HCT116 (cell line): ENCODE results near the gene CASZ1. TPM values are rescaled to one million over a fixed set of nuclear protein-coding genes. Genes with fewer than 3 reads are reported as not detected.

Source experiments
- ATAC-seq: fragments of 200-7000 bp; cut with Tn5 transposase; 2 replicates; pipeline ENCODE4 v1.9.1; 2020; ENCODE audit warnings: mild to moderate bottlenecking, moderate library complexity
- BruUV-seq: library from RNA; stranded (reverse); fragments of 400-500 nt; replicated peaks from 2 replicates; lab custom pipeline; 2021; lab: Mats Ljungman, UMichigan
- CTCF ChIA-PET: fragments of 300-600 bp; sonication (Branson Sonifier 250); formaldehyde crosslinking; loops from one replicate; lab custom pipeline; 2021; ENCODE audit warnings: antibody characterized with exemption; lab: Charles Lee
- POLR2A ChIA-PET: fragments of 300-600, 350-600 bp; sonication (Branson Sonifier 250); formaldehyde crosslinking; loops from one replicate; lab custom pipeline; 2021; ENCODE audit warnings: antibody characterized with exemption; lab: Charles Lee
- RAD21 ChIA-PET, 2 experiments: fragments of 300-600 bp; sonication (Branson Sonifier 250); formaldehyde crosslinking; loops; one replicate each; lab custom pipeline; 2023; ENCODE audit warnings: low total read pairs in 2 of 2; ENCODE audit not compliant: uncharacterized antibody in 2 of 2, unreplicated experiment in 2 of 2, low non-redundant PET in 1 of 2; lab: Charles Lee
- DNase-seq: peaks from one replicate; pipeline ENCODE4 v3.0.0-alpha.2; 2010; ENCODE audit warnings: low read depth, low spot score
- H2AFZ ChIP-seq: fragments of 200-600 bp; shearing (Covaris generic), sonication (generic); 2 replicates; pipeline ENCODE4 v1.6.1; 2017; ENCODE audit warnings: low read depth, mixed run types, mixed read lengths, antibody characterized with exemption, low read length; ENCODE audit not compliant: poor library complexity, severe bottlenecking
- H3K27ac ChIP-seq: 2 replicates; pipeline ENCODE4 v1.5.1; 2012; ENCODE audit warnings: low read depth, low read length
- H3K27me3 ChIP-seq: fragments of 200-600 bp; sonication (generic); 2 replicates; pipeline ENCODE4 v1.6.1; 2016; ENCODE audit warnings: mixed run types, low read length, mixed read lengths; ENCODE audit not compliant: insufficient read depth
- H3K36me3 ChIP-seq, 2 experiments: fragments of 200-500 bp in 1 of 2; fragments of 200-600 bp in 1 of 2; sonication (Bioruptor generic) in 1 of 2; sonication (generic) in 1 of 2; 2 replicates each; pipeline versions ENCODE4 v1.5.1 to v1.6.1; 2014 to 2016; ENCODE audit warnings: low read length in 2 of 2, inconsistent platforms in 1 of 2, mixed read lengths in 1 of 2, mixed run types in 1 of 2; ENCODE audit not compliant: insufficient read depth in 2 of 2, control insufficient read depth in 1 of 2
- H3K4me1 ChIP-seq, 2 experiments: fragments of 200-600 bp in 1 of 2; sonication (generic) in 1 of 2; 2 replicates each; pipeline versions ENCODE4 v1.5.1 to v1.6.1; 2012 to 2017; ENCODE audit warnings: low read length in 2 of 2, inconsistent platforms in 1 of 2, mild to moderate bottlenecking in 1 of 2, mixed read lengths in 1 of 2, mixed run types in 1 of 2, moderate library complexity in 1 of 2; ENCODE audit not compliant: insufficient read depth in 2 of 2, control insufficient read depth in 1 of 2
- H3K4me2 ChIP-seq: fragments of 200-600 bp; sonication (generic); 2 replicates; pipeline ENCODE4 v1.6.1; 2017; ENCODE audit warnings: mixed run types, low read length, mixed read lengths
- H3K4me3 ChIP-seq, 2 experiments: fragments of 200-600 bp in 1 of 2; sonication (generic) in 1 of 2; replicated peaks in 1 of 2; 2 replicates each; pipeline ENCODE4 v1.5.1; 2011 to 2016; ENCODE audit warnings: low read length in 2 of 2, control low read depth in 1 of 2, low read depth in 1 of 2, mild to moderate bottlenecking in 1 of 2, mixed read lengths in 1 of 2, mixed run types in 1 of 2
- H3K79me2 ChIP-seq: fragments of 200-600 bp; sonication (generic); 2 replicates; pipeline ENCODE4 v1.6.1; 2017; ENCODE audit warnings: mild to moderate bottlenecking, mixed run types, low read length, moderate library complexity, mixed read lengths; ENCODE audit not compliant: insufficient read depth
- H3K9ac ChIP-seq: fragments of 200-600 bp; sonication (generic); 2 replicates; pipeline ENCODE4 v1.6.1; 2016; ENCODE audit warnings: low read length, mixed read lengths
- H3K9me2 ChIP-seq: fragments of 200-600 bp; sonication (generic), shearing (Covaris generic); 2 replicates; pipeline ENCODE4 v1.6.1; 2017; ENCODE audit warnings: mixed run types, mild to moderate bottlenecking, moderate library complexity; ENCODE audit not compliant: insufficient read depth
- H3K9me3 ChIP-seq, 2 experiments: fragments of 200-500 bp in 1 of 2; fragments of 200-600 bp in 1 of 2; sonication (Bioruptor generic) in 1 of 2; sonication (generic) in 1 of 2; 2 replicates each; pipeline ENCODE4 v1.6.1; 2014 to 2017; ENCODE audit warnings: low read length in 2 of 2, mixed read lengths in 2 of 2, inconsistent platforms in 1 of 2, low read depth in 1 of 2, mild to moderate bottlenecking in 1 of 2, mixed run types in 1 of 2, moderate library complexity in 1 of 2; ENCODE audit not compliant: control insufficient read depth in 1 of 2, insufficient read depth in 1 of 2
- H4K20me1 ChIP-seq: fragments of 200-600 bp; sonication (generic), shearing (Covaris generic); 2 replicates; pipeline ENCODE4 v1.6.1; 2017; ENCODE audit warnings: mixed run types, mild to moderate bottlenecking, moderate library complexity; ENCODE audit not compliant: insufficient read depth
- CBX3 ChIP-seq: IDR thresholded peaks from 2 replicates; pipeline ENCODE4 v1.6.1; 2012; ENCODE audit warnings: low read depth
- CEBPB ChIP-seq: IDR thresholded peaks from 2 replicates; pipeline ENCODE4 v1.6.1; 2012; ENCODE audit warnings: low read depth
- EGR1 ChIP-seq: IDR thresholded peaks from 2 replicates; pipeline ENCODE4 v1.6.1; 2012; ENCODE audit warnings: low read depth
- ELF1 ChIP-seq: IDR thresholded peaks from 2 replicates; pipeline ENCODE4 v1.6.1; 2012; ENCODE audit warnings: low read depth, borderline replicate concordance
- EZH2 ChIP-seq: fragments of 200-600 bp; sonication (generic); IDR thresholded peaks from 2 replicates; pipeline ENCODE4 v1.6.1; 2017; ENCODE audit warnings: antibody characterized with exemption, mixed run types
- EZH2phosphoT487 ChIP-seq: fragments of 200-600 bp; IDR thresholded peaks from 2 replicates; pipeline ENCODE4 v1.6.1; 2018; ENCODE audit warnings: antibody characterized with exemption, borderline replicate concordance
- RAD21 ChIP-seq: IDR thresholded peaks from 2 replicates; pipeline ENCODE4 v1.6.1; 2012; ENCODE audit warnings: low read depth, mild to moderate bottlenecking
- SP1 ChIP-seq: IDR thresholded peaks from 2 replicates; pipeline ENCODE4 v1.6.1; 2012; ENCODE audit warnings: low read depth
- SRF ChIP-seq: IDR thresholded peaks from 2 replicates; pipeline ENCODE4 v1.6.1; 2012; ENCODE audit warnings: low read depth
- ZFX ChIP-seq: fragments of 450-650 bp; IDR thresholded peaks from 2 replicates; pipeline ENCODE4 v1.6.1; 2017
- ZNF274 ChIP-seq: fragments of 200-500 bp; sonication (Bioruptor generic); IDR thresholded peaks from 2 replicates; pipeline ENCODE4 v1.6.1; 2014; ENCODE audit warnings: mild to moderate bottlenecking, low read depth, low read length, inconsistent platforms
- intact Hi-C: fragments of 100-400 bp; cut with micrococcal nuclease; formaldehyde crosslinking; loops from 2 replicates; pipeline ENCODE4 v1.10.0; 2022
- total RNA-seq: library from RNA; stranded (reverse); gene quantifications from one replicate; pipeline ENCODE4 v1.2.1, GENCODE V29; 2021; ENCODE audit not compliant: unreplicated experiment
- TF ChIP-seq, protein P1 (sequence below): IDR thresholded peaks from 2 replicates; pipeline ENCODE4 v1.6.1; 2012; ENCODE audit warnings: low read depth
- TF ChIP-seq, protein P2 (sequence below): IDR thresholded peaks from 2 replicates; pipeline ENCODE4 v1.6.1; 2011; ENCODE audit warnings: mild to moderate bottlenecking, low read length, moderate library complexity; ENCODE audit not compliant: insufficient replicate concordance; ENCODE audit errors: extremely low read depth
- TF ChIP-seq, protein P3 (sequence below): IDR thresholded peaks from 2 replicates; pipeline ENCODE4 v1.6.1; 2012

Gene CASZ1
- total RNA-seq, 1 experiment from 2014 or later, result 7.7 TPM

DNA sequence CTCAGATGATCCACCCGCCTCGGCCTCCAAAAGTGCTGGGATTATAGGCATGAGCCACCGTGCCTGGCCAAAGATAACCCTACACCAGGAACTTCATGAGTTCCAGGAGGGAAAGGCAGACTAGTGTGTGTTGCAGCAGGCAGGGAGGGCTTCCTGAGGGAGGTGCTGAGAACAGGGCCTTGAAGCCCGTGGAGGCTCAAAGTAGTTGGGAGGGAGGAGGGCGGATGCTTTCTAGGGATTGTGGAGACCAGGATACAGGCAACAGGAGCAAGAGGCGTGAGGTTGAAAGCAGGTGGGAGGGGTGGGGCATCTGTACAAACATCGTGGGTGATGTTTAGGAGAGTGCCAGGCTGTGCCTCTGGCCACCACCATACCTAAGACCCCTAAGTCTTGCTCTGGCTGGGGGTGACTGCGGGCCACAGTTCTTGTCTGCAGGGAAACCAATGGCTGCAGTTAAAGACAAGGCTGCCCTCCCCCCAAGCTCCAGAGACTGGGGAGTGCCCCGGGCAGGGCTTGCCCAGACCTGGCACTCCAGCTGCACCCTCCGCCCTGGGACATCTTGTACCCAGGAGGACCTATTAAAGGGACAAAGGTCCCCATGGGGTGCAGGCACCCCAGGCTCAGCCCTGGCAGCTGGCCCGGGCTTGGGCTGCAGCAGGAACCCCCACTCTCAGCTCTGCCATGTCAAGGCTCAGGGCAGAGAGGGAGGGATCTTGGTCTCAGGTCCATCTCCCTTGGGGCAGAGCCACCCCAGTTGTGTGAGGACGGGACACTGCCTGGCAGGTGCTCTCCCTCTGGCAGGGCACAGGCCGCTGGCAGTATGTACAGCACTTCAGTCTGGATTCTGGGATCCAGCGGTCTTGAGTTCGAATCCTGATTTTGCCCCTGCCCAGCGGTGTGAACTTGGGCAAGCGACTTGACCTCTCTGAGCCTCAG is 22.1 kb upstream of the CASZ1 start:
- Histone ChIP-seq H3K4me2 (no peak overlapping the region), H3K4me1 (no peaks in the 10 kb centered on the region), H3K36me3 (no peaks in the 10 kb centered on the region), H3K27me3 (no peaks in the 10 kb centered on the region), H4K20me1 (no peaks in the 10 kb centered on the region), H3K9ac (no peak overlapping the region), H3K4me3 (no peak overlapping the region), H3K9me2 (no peaks in the 10 kb centered on the region), H2AFZ (no peak overlapping the region), H3K27ac (no peak overlapping the region), H3K9me3 (no peaks in the 10 kb centered on the region), H3K79me2 (no peaks in the 10 kb centered on the region)
- intact Hi-C loops, result no loop called here
- no TSS peak for BruUV-seq
- RAD21 ChIA-PET, result no interaction called here
- CTCF ChIA-PET, result no interaction called here
- POLR2A ChIA-PET, result no interaction called here
- TF ChIP-seq EZH2phosphoT487 (no peak), CBX3 (no peak), ELF1 (no peak), RAD21 (no peak), EGR1 (no peak), SRF (no peak), ZNF274 (no peak), CEBPB (no peak), SP1 (no peak), ZFX (no peak), EZH2 (no peak)
- TF ChIP-seq, protein P1, sequence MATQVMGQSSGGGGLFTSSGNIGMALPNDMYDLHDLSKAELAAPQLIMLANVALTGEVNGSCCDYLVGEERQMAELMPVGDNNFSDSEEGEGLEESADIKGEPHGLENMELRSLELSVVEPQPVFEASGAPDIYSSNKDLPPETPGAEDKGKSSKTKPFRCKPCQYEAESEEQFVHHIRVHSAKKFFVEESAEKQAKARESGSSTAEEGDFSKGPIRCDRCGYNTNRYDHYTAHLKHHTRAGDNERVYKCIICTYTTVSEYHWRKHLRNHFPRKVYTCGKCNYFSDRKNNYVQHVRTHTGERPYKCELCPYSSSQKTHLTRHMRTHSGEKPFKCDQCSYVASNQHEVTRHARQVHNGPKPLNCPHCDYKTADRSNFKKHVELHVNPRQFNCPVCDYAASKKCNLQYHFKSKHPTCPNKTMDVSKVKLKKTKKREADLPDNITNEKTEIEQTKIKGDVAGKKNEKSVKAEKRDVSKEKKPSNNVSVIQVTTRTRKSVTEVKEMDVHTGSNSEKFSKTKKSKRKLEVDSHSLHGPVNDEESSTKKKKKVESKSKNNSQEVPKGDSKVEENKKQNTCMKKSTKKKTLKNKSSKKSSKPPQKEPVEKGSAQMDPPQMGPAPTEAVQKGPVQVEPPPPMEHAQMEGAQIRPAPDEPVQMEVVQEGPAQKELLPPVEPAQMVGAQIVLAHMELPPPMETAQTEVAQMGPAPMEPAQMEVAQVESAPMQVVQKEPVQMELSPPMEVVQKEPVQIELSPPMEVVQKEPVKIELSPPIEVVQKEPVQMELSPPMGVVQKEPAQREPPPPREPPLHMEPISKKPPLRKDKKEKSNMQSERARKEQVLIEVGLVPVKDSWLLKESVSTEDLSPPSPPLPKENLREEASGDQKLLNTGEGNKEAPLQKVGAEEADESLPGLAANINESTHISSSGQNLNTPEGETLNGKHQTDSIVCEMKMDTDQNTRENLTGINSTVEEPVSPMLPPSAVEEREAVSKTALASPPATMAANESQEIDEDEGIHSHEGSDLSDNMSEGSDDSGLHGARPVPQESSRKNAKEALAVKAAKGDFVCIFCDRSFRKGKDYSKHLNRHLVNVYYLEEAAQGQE, result no peak
- TF ChIP-seq, protein P2, sequence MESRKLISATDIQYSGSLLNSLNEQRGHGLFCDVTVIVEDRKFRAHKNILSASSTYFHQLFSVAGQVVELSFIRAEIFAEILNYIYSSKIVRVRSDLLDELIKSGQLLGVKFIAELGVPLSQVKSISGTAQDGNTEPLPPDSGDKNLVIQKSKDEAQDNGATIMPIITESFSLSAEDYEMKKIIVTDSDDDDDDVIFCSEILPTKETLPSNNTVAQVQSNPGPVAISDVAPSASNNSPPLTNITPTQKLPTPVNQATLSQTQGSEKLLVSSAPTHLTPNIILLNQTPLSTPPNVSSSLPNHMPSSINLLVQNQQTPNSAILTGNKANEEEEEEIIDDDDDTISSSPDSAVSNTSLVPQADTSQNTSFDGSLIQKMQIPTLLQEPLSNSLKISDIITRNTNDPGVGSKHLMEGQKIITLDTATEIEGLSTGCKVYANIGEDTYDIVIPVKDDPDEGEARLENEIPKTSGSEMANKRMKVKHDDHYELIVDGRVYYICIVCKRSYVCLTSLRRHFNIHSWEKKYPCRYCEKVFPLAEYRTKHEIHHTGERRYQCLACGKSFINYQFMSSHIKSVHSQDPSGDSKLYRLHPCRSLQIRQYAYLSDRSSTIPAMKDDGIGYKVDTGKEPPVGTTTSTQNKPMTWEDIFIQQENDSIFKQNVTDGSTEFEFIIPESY, result no peak
- TF ChIP-seq, protein P3, sequence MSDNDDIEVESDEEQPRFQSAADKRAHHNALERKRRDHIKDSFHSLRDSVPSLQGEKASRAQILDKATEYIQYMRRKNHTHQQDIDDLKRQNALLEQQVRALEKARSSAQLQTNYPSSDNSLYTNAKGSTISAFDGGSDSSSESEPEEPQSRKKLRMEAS, result no peak
- no peak for DNase-seq
- ATAC-seq, result no peak
